HG03064 (cell line): Measurements from ENCODE around the gene ZNF844.
"Not testable (repeated sequence)": the region's sequence is repeated elsewhere in the genome, so short reads cannot be mapped to it uniquely, and the experiment has no call there.

Experiments used
- ATAC-seq: cut with Tn5 transposase; IDR thresholded peaks from one replicate; pipeline ENCODE4 v1.9.1; 2021; ENCODE audit warnings: low read depth; ENCODE audit not compliant: unreplicated experiment

The ZNF844 gene

GRCh38 chr19:12064590-12065538 lies at the start of gene ZNF844:
Gene ZNF844, plus strand, starts transcription at chr19:12064731. Its CDS starts 143 bp downstream, at chr19:12064874.
- no peak for ATAC-seq

- ATAC-seq: no peak
Measured at GRCh38 chr19:12015015-12015752, 49.3 kb upstream of the ZNF844 start.

- ATAC-seq: no peak
Measured at GRCh38 chr19:12015753-12016116, 48.8 kb upstream of the ZNF844 start.

- no peak for ATAC-seq
Measured at GRCh38 chr19:12034198-12034597, 30.3 kb upstream of the ZNF844 start.

GRCh38 chr19:12034620-12035019 lies 29.9 kb upstream of the ZNF844 start:
- ATAC-seq: no peak

- no peak for ATAC-seq
Measured at GRCh38 chr19:12035220-12036172, 29.0 kb upstream of the ZNF844 start, which contains the start of gene ZNF433. Gene ZNF433, minus strand, starts transcription at chr19:12035679. Its CDS starts 140 bp downstream, at chr19:12035539.

GRCh38 chr19:12042893-12043292 lies 21.6 kb upstream of the ZNF844 start:
- ATAC-seq: no peak

- no peak for ATAC-seq
Measured at GRCh38 chr19:12043752-12044422, 20.6 kb upstream of the ZNF844 start.

GRCh38 chr19:12047868-12048267 lies 16.7 kb upstream of the ZNF844 start:
- ATAC-seq: no peak

- no peak for ATAC-seq
Measured at GRCh38 chr19:12052091-12052496, 12.4 kb upstream of the ZNF844 start.

- no peak for ATAC-seq
Measured at GRCh38 chr19:12052497-12053169, 11.9 kb upstream of the ZNF844 start, which contains the start of gene ZNF878. Gene ZNF878, minus strand, starts transcription at chr19:12052961. Its CDS starts 160 bp downstream, at chr19:12052801.

- ATAC-seq: no peak
Measured at GRCh38 chr19:12055784-12056183, 8.7 kb upstream of the ZNF844 start.

- ATAC-seq: no peak
Measured at GRCh38 chr19:12075538-12076139, 11.1 kb downstream of the ZNF844 start.

- ATAC-seq: not testable (repeated sequence)
Measured at GRCh38 chr19:12076331-12076730, 11.8 kb downstream of the ZNF844 start.

- ATAC-seq: no peak
Measured at GRCh38 chr19:12077375-12077774, 12.8 kb downstream of the ZNF844 start.

- ATAC-seq: not testable (repeated sequence)
Measured at GRCh38 chr19:12083336-12083735, 18.8 kb downstream of the ZNF844 start.

GRCh38 chr19:12085074-12085818 lies 20.7 kb downstream of the ZNF844 start:
- ATAC-seq: no peak

GRCh38 chr19:12090807-12091206 lies 26.3 kb downstream of the ZNF844 start:
- no peak for ATAC-seq
